HG03442 (cell line): ENCODE measurements around the gene NECTIN1.

Experiments used
- ATAC-seq: cut with Tn5 transposase; IDR thresholded peaks from one replicate; pipeline ENCODE4 v1.9.1; 2021; ENCODE audit warnings: mild to moderate bottlenecking, moderate library complexity; ENCODE audit not compliant: unreplicated experiment

NECTIN1 gene, protein sequence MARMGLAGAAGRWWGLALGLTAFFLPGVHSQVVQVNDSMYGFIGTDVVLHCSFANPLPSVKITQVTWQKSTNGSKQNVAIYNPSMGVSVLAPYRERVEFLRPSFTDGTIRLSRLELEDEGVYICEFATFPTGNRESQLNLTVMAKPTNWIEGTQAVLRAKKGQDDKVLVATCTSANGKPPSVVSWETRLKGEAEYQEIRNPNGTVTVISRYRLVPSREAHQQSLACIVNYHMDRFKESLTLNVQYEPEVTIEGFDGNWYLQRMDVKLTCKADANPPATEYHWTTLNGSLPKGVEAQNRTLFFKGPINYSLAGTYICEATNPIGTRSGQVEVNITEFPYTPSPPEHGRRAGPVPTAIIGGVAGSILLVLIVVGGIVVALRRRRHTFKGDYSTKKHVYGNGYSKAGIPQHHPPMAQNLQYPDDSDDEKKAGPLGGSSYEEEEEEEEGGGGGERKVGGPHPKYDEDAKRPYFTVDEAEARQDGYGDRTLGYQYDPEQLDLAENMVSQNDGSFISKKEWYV

GRCh38 chr11:119728651-119729580 is at the start of gene NECTIN1:
Gene NECTIN1, minus strand, starts transcription at chr11:119729200. Its CDS starts 647 bp downstream, at chr11:119728553.
- peak; percentile 77 for ATAC-seq

DNA sequence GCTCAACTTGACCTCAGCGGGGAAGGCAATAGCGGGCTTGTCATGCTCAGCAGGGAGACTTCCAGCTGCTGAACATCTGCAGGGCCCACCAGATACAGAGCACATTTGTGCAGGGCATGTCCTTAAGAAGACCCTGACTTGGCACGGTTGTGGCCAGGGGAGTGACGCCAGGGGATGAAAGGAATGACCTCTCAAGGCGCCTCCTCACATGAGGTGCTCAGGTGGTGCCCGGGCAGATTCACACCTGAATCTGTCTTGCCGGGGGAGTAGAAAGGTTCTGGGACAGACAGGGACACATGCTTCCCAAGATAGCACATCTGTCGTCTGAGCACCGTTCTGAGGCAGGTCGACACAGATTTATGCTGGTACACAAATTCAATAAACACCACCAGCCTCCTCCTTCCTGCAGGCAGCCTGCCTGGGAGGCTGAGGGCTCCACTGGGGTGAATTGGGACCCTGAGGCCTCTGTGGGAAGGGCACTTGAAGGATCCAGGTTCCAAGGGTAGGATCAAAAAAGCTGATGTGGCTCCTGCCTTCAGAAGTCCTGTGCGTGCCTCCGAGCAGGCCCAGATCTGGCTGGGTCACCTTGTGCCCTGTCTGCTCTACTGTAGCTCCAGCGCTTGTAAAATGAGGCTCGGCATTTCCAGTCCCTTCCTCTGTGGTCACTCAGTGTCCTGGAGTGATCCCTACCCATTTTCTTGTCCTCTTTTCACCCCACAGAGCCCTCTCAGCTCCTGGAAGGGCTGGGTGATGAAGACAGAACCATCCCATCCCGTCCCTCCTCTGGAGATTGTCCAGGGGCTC is 49.6 kb upstream of the NECTIN1 start:
- no peak for ATAC-seq

- no peak for ATAC-seq
These were observed 48.9 kb upstream of the NECTIN1 start for GRCh38 chr11:119777940-119778339.

DNA sequence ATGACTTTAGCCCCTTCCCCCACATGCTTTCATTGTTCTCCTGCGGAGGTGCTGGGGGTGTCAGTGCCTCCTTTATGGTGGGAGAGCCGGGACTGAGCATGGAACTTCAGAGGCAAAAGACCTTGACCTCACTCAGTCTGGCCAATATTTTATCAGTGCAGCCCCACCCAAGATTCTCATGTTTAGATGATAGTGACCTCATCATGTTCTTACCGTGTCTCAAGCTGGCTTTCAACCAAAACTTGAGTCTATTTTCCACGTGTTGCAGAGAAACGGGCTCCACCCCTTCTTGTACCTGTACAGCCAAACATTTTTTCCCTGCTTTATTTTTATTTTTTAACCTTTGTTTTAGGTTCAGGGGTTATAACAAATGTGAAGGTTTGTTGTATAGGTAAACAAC is 47.7 kb upstream of the NECTIN1 start:
- no peak for ATAC-seq

DNA sequence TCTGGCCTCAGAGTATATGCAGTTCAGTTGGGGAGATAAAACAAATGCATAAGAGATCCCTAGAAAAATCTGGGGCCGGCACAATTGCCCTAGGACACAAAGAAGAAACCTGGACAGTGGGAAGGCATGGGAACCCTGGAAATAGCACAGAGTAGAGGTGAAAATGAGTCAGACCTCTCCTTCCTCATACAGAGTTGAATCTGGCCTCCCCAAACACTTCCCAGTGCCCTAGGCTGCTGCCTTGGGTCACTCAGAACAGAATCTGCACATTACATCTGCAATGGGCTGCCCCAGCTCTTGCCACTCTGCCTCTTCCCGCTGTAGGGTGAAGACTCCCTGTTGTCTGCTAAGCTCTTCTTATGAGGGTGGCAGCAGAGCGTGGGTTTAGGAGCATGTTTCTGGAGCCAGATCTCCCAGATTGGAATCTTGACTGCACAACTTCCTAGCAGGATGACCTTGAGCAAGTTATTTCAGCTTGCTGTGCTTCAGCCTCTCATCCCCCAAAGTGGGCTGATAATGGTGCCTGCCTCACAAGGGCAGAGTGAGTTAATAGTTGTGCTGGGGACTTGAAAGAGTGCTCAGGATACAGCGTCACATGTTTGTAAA is 47.1 kb upstream of the NECTIN1 start:
- no peak for ATAC-seq

GRCh38 chr11:119774172-119774763 is 45.3 kb upstream of the NECTIN1 start:
- ATAC-seq: no peak

DNA sequence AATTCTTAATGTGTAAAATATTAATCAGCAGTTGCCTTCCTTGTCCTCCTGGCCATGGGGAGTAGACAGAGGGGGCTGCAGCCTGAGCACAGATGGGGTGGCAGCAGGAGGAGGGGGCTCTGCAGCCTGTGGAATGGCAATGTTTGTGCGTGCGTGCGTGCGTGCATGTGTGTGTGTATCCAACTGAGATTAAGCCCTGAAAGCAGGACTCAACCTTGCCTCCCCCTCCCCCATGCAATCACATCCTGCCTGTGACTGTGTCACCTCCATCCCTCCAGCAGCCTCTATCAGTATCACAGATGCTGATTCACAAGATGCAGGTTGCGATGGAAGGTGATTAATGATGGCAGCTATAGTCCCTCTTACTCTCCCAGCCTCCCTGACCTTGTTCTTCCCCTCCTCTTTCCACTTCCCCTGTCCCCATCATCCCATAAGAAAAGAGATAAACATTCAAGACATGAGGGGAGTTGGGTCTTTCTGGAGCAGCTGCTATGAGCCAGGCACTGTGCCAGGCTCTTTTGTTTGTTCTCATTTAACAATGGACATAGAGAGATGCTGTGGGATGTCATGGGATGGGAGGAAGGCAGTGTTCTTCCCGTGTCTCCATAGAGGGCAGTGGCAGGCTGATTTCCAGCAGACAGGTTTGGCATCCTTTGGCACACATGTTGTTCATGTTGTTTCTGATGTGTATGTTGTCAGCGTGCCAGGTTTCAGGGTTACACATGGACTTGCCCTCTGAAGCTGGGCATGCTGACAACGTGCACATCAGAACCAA is 43.8 kb upstream of the NECTIN1 start:
- ATAC-seq: no peak

- ATAC-seq: no peak
These were observed 43.1 kb upstream of the NECTIN1 start for GRCh38 chr11:119772076-119772475.

GRCh38 chr11:119771172-119771770 is 42.3 kb upstream of the NECTIN1 start:
- no peak for ATAC-seq

GRCh38 chr11:119765628-119766027 is 36.6 kb upstream of the NECTIN1 start:
- ATAC-seq: no peak

- no peak for ATAC-seq
These were observed 35.3 kb upstream of the NECTIN1 start for GRCh38 chr11:119764108-119764868.

GRCh38 chr11:119763071-119763728 is 34.2 kb upstream of the NECTIN1 start:
- ATAC-seq: no peak

- no peak for ATAC-seq
These were observed 30.9 kb upstream of the NECTIN1 start for GRCh38 chr11:119759747-119760412.

DNA sequence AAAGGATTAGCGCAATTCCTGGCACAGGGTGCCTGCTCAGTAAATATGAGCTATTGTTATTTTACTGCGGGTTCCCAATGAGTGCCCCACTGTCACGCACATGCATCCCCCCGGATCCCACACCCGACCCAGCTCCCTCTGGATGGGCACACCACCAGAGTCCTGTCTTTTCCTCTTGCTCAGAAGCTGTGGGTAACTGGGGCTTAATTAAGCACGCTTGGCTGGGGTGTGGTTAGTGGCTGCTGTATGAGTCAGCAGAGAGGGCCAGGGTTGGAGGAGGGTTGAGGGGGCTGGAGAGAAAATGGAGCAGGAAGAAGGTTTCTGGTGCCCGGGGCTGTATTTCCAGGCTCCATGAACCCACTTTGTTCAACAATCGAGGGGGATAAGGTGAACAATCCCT is 30.3 kb upstream of the NECTIN1 start:
- no peak for ATAC-seq

DNA sequence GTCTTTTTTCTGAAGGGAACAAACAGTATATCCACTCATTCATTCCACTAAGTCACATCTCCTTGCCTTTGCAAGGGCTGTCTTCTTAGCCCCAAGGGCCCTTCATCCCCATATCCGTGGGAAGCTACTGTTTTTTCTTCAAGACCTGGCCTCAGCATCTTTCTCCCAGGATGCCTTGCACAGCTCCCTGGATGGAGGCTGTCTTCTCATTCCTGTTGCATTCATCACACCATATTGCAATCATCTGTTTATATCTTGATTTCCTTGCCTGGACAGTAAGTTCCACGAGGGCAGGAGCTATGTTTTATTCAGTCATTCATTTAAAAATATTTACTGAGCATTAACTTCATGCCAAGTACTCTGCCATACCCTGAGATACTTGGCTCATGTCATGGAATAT is 29.3 kb upstream of the NECTIN1 start:
- no peak for ATAC-seq

GRCh38 chr11:119757378-119757777 is 28.4 kb upstream of the NECTIN1 start:
- ATAC-seq: no peak
